ENCODE data around the gene CAMK2A. TPM values are rescaled to one million over a fixed set of nuclear protein-coding genes. Genes with fewer than 3 reads are reported as not detected.

The CAMK2A gene
- total RNA-seq, 3 donors from 2014 or later (not counting 1 experiment from before 2014, with no cell fraction given), result 0.38 TPM; not detected in 2

- Histone ChIP-seq H3K4me3 (ENCODE audit: low read length) (no peak overlapping the region), H3K4me1 (ENCODE audit: control insufficient read depth, insufficient read depth, low read length) (no peaks in the 10 kb centered on the region), H3K27me3 (ENCODE audit: control insufficient read depth, insufficient read depth, low read length) (no peaks in the 10 kb centered on the region), H3K9me3 (ENCODE audit: control insufficient read depth, insufficient read depth, low read length) (no peaks in the 10 kb centered on the region), H3K27ac (ENCODE audit: low read length) (no peak overlapping the region), H3K36me3 (ENCODE audit: control insufficient read depth, insufficient read depth, low read length) (no peaks in the 10 kb centered on the region)
- Mint-ChIP-seq H3K4me1 (no peaks in the 10 kb centered on the region), H3K9me3 (no peaks in the 10 kb centered on the region), H3K36me3 (no peaks in the 10 kb centered on the region), H3K27ac (no peak overlapping the region), H3K27me3 (ENCODE audit: low read depth in 2 of 2) (no peaks in the 10 kb centered on the region), H3K4me3 (no peak overlapping the region)
- no peak for TF ChIP-seq CTCF (IDR thresholded peaks at IDR 0.05)
- DNase-seq (no peak), ATAC-seq (no peak)
- intact Hi-C loops (cut with micrococcal nuclease), result no loop called here
- 90% methylated on average over 9 of the region's 9 CpGs for WGBS (ENCODE audit: insufficient coverage)
These were observed 41.8 kb downstream of the CAMK2A start for GRCh38 chr5:150247726-150248125.

- intact Hi-C loops (cut with micrococcal nuclease), result no loop called here
- no peaks in the 10 kb centered on the region for H3K36me3 Mint-ChIP-seq
- Histone ChIP-seq H3K4me1 (ENCODE audit: control insufficient read depth, insufficient read depth, low read length) (no peaks in the 10 kb centered on the region), H3K27ac (ENCODE audit: low read length) (no peak overlapping the region), H3K9me3 (ENCODE audit: control insufficient read depth, insufficient read depth, low read length) (no peaks in the 10 kb centered on the region), H3K4me3 (ENCODE audit: low read length) (no peak overlapping the region), H3K36me3 (ENCODE audit: control insufficient read depth, insufficient read depth, low read length) (no peaks in the 10 kb centered on the region), H3K27me3 (ENCODE audit: control insufficient read depth, insufficient read depth, low read length) (no peaks in the 10 kb centered on the region)
- DNase-seq (no peak), ATAC-seq (no peak)
- no peaks in the 10 kb centered on the region for H3K9me3 Mint-ChIP-seq
- H3K4me3 Mint-ChIP-seq, result no peak overlapping the region
- TF ChIP-seq CTCF (IDR thresholded peaks at IDR 0.05), result no peak
- H3K27ac Mint-ChIP-seq, result no peak overlapping the region
- WGBS (ENCODE audit: insufficient coverage), result 94% methylated on average over 5 of the region's 5 CpGs
- H3K4me1 Mint-ChIP-seq, result no peaks in the 10 kb centered on the region
- no peaks in the 10 kb centered on the region for H3K27me3 Mint-ChIP-seq (ENCODE audit: low read depth in 2 of 2)
These were observed 42.7 kb downstream of the CAMK2A start for GRCh38 chr5:150246835-150247234.

- Histone ChIP-seq H3K36me3 (ENCODE audit: control insufficient read depth, insufficient read depth, low read length) (no peaks in the 10 kb centered on the region), H3K4me1 (ENCODE audit: control insufficient read depth, insufficient read depth, low read length) (no peaks in the 10 kb centered on the region), H3K27ac (ENCODE audit: low read length) (no peak overlapping the region), H3K27me3 (ENCODE audit: control insufficient read depth, insufficient read depth, low read length) (no peaks in the 10 kb centered on the region), H3K4me3 (ENCODE audit: low read length) (no peak overlapping the region), H3K9me3 (ENCODE audit: control insufficient read depth, insufficient read depth, low read length) (no peaks in the 10 kb centered on the region)
- H3K27me3 Mint-ChIP-seq (ENCODE audit: low read depth in 2 of 2), result no peaks in the 10 kb centered on the region
- H3K9me3 Mint-ChIP-seq, result no peaks in the 10 kb centered on the region
- no peak overlapping the region for H3K4me3 Mint-ChIP-seq
- WGBS (ENCODE audit: insufficient coverage), result 90% methylated on average over 5 of the region's 5 CpGs
- TF ChIP-seq CTCF (IDR thresholded peaks at IDR 0.05), result no peak
- no peak overlapping the region for H3K27ac Mint-ChIP-seq
- ATAC-seq (no peak), DNase-seq (no peak)
- H3K4me1 Mint-ChIP-seq, result no peaks in the 10 kb centered on the region
- intact Hi-C loops (cut with micrococcal nuclease), result no loop called here
- no peaks in the 10 kb centered on the region for H3K36me3 Mint-ChIP-seq
These were observed 43.1 kb downstream of the CAMK2A start for GRCh38 chr5:150246429-150246828.

DNA sequence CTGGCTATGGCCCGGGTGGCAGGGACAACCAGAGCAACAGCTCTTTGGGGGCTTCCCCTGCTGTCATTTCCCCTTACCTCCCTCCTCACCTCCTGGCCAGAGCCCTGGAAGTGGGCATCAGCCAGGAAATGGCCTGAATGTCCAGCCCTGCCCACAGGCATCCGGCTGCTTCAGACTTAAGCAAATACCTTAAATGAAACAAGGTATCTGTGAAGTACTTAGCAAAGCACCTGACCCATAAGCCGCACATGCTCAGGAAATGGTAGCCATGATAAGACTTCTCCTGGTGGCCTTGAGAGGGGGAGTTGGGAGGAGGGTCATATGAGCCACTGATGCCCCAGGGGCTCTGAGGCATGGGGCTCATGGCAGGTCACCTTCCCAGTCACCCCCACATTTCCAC lies 43.8 kb downstream of the CAMK2A start:
- Histone ChIP-seq H3K9me3 (ENCODE audit: control insufficient read depth, insufficient read depth, low read length) (no peaks in the 10 kb centered on the region), H3K27me3 (ENCODE audit: control insufficient read depth, insufficient read depth, low read length) (no peaks in the 10 kb centered on the region), H3K36me3 (ENCODE audit: control insufficient read depth, insufficient read depth, low read length) (no peaks in the 10 kb centered on the region), H3K4me3 (ENCODE audit: low read length) (no peak overlapping the region), H3K4me1 (ENCODE audit: control insufficient read depth, insufficient read depth, low read length) (no peaks in the 10 kb centered on the region), H3K27ac (ENCODE audit: low read length) (no peak overlapping the region)
- Mint-ChIP-seq H3K27me3 (ENCODE audit: low read depth in 2 of 2) (no peaks in the 10 kb centered on the region), H3K4me1 (no peaks in the 10 kb centered on the region), H3K4me3 (no peak overlapping the region), H3K36me3 (no peaks in the 10 kb centered on the region), H3K27ac (no peak overlapping the region), H3K9me3 (no peaks in the 10 kb centered on the region)
- no peak for TF ChIP-seq CTCF (IDR thresholded peaks at IDR 0.05)
- 85% methylated on average over 3 of the region's 3 CpGs for WGBS (ENCODE audit: insufficient coverage)
- DNase-seq (no peak), ATAC-seq (no peak)
- intact Hi-C loops (cut with micrococcal nuclease), result no loop called here
